Measurements from ENCODE around the gene FGD5.
"Not testable (repeated sequence)": the region's sequence is repeated elsewhere in the genome, so short reads cannot be mapped to it uniquely, and the experiment has no call there.

FGD5 gene

GRCh38 chr3:14804835-14805780 lies 13.7 kb upstream of the FGD5 start:
- peak; percentile 15 for DNase-seq (ENCODE audit: low read depth, low spot score)

DNA sequence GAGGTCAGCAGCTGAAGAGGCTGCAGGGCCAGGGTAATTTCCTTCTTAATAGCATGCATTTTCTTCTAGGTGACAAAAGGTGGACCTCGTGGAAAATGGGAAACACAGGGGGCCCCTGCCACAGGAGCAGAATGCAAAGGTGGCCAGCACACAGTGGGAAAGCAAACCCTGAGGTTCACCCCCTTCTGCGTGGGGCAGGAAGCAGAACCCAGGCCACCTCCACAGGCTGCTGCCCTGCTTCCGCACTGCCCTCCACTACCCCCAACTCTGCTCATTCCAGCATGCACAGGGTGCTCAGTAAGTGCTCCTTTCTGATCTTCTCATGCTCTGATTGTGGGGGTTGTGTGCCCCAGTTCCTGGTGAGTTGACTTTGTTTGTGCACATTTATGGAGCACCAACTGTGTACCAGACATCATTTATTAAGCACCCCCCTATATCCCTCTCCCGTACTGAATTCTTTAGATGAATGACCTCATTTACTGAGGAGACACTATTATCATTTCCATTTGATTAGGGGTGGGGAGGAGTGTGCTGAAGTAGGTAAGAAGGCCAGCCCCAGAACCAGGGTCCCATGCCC lies 12.7 kb upstream of the FGD5 start:
- no peak for DNase-seq (ENCODE audit: low read depth, low spot score)

DNA sequence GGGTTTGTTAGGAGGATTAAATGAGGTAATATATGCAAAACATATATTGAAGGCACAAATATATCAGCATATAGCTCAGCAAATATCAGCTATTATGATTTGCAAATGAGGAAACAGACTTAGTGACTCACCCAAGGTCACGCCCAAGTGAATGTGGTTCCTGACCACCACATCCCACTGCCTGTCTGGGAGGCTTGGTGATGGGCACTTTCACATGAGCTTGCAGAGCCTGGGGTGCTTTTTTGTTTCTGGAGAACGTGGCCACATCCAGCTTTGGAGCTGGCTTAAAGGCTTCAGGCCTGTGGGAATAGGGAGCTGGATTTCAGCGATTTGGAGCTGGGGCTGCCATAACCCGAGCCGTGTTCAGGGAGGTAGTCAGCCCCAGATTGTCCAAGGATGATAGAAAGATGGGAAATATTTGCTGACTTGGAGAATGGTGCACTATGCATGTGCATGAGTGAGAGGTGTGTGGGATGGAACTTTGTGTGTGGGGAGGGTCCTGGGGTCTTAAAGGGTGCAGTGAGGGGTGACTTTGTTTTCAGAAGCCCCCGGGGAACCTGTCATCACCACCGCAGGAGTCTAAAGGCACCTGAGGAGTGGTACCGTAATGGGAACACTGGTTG lies 12.0 kb upstream of the FGD5 start:
- DNase-seq (ENCODE audit: low read depth, low spot score), result no peak

DNA sequence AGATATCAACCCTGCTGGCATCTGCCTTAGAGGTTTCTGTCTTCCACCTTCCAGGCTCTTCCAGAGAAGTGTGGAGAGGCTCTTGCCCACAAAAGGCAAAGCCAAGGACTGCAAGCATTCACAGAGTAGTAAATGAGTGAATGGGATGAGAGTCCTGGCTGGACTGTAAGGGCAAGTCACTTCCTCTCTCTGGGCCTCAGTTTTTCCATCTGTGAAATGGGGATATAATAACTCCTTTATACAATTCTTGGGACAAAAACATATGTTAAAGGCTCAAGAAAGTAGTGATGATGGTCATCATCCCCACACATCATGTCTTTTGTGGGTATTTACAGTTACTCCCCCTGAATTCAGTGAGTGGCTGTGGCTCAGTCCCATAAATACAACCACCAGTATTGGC lies 10.7 kb upstream of the FGD5 start:
- no peak for DNase-seq (ENCODE audit: low read depth, low spot score)

DNA sequence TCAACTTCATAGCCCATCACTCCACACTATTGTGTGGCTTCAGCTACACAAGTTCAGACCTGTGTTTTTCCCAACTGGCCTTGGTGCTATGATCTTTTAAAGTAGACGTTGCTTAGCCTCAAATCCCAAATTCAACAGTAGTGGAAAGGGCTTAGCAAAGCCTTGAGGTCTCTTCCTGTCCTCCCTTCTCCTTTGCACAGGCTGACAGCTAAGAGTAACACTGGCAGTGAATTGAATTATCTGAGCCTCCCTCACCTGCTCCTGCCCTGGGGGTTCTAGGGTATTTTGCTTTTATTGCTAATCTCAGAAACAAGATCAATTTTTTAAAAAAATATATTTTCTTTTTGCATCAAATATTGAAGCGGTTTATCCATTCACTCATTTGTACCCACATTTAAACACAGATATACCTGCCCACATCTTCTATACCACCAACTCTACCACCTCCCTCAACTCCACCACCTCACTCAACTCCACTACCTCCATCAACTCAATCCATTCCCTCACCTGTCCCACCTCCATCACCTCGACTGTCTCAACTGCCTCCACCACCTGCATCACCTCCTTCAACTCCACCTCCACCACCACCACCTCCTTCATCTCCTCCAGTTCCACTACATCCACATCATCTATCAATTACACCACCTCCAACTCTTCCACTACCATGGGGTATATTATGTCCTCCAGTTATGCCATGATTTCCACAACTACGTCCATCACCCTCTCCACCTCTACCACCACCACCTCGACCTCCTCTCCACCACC lies 10.1 kb upstream of the FGD5 start:
- DNase-seq (ENCODE audit: low read depth, low spot score), result no peak

- DNase-seq (ENCODE audit: low read depth, low spot score), result not testable (repeated sequence)
Observed at GRCh38 chr3:14809611-14810010, 9.2 kb upstream of the FGD5 start.

DNA sequence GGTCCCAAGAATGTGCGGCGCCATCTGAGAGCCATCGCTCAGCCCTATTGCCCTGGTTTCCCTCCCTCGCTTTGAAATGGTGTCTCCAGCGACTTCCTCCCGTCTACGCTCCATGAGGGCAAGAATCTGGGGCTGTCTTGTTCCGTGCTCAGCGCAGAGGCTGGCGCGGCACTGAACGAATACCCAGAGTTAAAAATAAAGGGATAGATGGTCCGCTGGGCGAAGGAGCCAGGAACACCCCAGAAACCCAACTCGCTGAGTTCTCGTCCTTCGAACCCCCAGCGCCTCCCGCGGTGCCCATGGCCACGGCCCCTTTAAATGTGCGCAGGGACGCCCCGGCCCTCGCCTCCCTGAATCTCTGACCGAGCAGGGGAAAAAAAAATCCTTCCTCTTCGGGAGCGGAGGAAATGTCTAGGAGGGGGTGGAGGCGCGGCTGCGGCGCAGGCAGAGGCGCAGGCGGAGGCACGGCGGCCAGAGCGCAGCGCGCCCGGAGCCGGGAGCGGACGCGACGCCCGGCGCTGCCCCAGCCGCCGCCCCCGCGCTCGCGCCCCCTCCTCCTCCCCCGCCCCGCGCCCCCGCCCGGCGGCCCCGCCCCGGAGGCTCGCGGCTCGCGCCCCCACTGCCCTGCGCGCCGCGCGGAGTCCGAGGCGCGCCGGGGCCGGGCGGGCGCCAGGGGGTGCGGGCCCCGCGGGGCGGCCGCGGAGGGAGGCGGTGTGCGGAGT lies 8.5 kb upstream of the FGD5 start:
- peak; percentile 16 for DNase-seq (ENCODE audit: low read depth, low spot score)

DNA sequence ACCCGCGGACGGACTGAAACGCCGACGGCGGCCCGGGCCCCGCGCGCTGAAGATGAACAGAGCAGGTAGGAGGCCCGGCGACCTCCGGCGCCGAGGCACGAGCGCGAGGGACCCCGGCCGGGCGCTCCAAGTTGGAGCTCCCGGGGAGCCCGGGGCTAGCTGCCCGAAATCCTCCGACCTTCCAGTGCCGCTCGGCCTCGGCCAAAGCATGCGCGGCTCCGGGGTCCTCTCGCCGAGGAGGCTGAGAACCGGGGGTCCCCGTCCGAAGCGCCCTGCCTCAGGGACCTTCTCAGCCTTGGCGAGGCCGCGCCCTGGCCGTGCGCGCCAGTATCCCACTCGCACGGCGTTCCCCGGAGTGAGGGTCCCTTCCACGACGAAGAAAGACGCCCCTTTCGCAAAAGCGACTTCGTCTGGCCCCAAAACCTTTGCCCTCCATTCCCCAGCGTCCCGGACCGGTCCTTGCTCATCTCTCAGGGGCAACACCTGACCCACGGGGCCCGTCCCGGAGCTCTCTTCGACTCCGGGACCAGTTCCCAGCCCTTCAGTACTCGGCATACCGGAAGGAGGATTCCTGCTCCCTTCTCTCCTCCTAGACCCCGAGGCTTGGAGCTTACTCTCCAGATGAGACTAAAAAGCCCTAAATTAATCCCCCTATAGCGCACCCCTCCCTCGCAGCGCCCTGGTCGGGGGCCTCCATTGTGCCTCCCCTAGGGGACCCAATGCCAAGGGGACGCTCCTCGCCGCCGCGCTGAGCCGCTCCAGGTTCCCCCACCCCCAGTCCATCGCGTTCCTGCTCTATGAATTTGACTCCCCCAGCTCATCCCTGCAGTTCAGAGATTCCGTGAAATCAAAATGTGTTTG lies 7.7 kb upstream of the FGD5 start:
- DNase-seq (ENCODE audit: low read depth, low spot score), result peak; percentile 22

GRCh38 chr3:14811684-14812083 lies 7.1 kb upstream of the FGD5 start:
- DNase-seq (ENCODE audit: low read depth, low spot score), result no peak

DNA sequence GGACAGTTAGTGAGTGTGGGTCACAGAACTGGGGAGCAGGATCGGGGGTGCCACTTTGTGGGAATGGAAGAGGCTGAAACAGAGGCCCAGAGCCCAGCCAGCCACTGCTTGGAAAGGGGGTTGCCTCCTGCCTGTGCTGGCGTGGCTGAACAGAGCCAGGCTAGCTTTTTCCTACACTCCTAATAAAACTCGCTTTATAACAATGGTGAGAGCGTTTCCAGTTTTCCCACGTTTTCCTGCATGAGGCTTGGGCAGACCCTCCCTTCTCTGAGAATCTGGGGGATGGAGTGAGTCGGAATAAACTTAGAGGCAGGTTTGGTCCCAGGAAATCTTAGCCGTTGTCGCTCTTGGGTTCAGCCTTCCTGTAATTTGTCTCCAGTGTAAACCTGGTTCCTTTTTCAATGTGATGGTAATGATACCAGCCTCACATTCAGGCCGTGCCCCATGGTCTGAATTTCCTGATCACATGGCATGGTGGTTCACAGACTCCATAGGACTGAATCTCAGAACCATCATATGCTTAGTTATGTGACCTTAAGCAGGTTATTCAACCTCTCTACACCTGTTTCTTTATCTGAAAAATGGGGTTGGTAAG lies 6.5 kb upstream of the FGD5 start:
- no peak for DNase-seq (ENCODE audit: low read depth, low spot score)

- no peak for DNase-seq (ENCODE audit: low read depth, low spot score)
Observed at GRCh38 chr3:14814411-14814871, 4.3 kb upstream of the FGD5 start.

DNA sequence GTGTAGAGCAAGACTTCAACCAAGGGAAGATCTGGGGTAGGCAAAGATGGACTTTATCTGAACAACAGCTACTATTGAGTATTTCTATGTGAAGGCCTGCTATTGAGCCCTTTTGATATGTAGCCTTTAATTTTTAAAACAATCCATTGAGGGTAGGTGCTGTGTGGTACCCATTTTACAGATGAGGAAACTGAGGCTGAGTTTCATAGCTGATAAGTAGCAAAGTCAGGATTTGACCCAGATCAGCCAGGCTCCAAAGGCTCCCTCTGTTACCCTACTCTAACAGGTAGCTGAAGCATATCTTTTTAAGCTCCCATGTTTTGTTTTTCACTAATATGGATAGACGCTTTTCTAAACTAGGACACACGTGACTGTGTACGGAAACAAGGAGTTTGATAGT lies 2.4 kb upstream of the FGD5 start:
- no peak for DNase-seq (ENCODE audit: low read depth, low spot score)

- DNase-seq (ENCODE audit: low read depth, low spot score), result no peak
Observed at GRCh38 chr3:14819671-14820070, 909 bp downstream of the FGD5 start.

- DNase-seq (ENCODE audit: low read depth, low spot score), result no peak
Observed at GRCh38 chr3:14820156-14820555, 1.4 kb downstream of the FGD5 start.

DNA sequence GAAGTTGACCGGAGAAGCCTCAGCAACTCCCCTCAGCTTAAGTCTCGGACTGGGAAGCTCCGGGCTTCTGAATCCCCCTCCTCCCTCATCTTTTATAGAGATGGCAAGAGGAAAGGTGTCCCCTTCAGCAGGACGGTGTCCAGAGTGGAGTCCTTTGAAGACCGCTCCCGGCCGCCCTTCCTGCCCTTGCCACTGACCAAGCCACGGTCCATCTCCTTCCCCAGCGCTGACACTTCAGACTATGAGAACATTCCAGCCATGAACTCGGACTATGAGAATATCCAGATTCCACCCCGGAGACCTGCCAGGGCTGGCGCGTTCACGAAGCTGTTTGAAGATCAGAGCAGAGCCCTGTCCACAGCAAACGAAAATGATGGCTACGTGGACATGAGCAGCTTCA lies 2.4 kb downstream of the FGD5 start:
- no peak for DNase-seq (ENCODE audit: low read depth, low spot score)

- no peak for DNase-seq (ENCODE audit: low read depth, low spot score)
Observed at GRCh38 chr3:14822134-14822533, 3.4 kb downstream of the FGD5 start.

DNA sequence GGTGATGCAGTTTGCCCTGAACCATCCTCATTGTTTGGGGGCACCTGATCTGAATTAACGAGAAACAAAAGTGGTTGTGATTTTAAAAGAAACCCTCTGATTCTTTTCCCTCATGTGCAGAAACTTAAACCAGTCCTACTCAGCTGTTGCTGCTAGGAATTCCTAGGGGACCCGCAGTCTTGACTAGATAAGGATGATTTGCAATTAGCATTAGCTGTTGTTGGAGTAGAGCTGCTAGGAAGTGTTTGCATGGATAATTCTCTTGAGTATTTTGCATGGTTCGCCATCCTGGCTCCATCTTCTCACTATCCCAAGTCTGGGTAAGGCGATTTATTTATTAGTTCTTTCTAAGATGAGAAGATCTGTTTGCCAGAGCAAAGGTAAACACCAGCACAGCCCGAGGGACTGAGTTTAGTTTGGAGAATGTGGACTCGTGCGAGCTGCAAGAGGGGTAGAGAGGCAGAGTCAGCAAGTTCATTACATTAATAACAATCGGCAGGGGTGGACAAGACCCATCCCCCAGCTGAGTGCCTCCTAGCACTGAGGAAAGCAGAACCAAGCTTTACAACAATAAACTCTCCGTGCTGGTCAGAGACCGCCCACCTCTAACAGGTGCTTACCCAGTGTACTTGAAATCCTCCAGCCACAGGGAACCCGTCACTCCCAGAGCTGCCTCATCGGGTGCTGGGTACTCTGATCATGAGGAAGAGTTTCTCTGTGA lies 4.1 kb downstream of the FGD5 start:
- no peak for DNase-seq (ENCODE audit: low read depth, low spot score)

DNA sequence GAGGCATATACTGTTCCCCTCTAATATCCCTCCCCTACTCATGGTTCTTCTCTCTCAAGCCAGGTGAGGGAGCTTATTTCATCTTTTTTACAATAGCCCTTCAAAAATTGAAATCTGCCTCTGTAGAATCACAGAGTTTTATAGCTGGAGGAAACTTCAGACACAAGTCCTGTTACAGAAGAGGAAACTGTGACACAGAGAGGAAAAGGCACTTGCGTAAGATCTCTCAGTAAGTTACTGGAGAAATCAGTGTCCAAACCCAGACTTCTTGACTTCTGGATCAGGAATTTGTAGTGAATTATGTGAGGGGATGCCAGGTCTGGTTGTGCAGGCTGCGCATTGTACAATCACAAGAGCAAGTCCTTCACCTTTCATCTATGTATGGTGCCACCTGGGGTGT lies 4.6 kb downstream of the FGD5 start:
- DNase-seq (ENCODE audit: low read depth, low spot score), result no peak

DNA sequence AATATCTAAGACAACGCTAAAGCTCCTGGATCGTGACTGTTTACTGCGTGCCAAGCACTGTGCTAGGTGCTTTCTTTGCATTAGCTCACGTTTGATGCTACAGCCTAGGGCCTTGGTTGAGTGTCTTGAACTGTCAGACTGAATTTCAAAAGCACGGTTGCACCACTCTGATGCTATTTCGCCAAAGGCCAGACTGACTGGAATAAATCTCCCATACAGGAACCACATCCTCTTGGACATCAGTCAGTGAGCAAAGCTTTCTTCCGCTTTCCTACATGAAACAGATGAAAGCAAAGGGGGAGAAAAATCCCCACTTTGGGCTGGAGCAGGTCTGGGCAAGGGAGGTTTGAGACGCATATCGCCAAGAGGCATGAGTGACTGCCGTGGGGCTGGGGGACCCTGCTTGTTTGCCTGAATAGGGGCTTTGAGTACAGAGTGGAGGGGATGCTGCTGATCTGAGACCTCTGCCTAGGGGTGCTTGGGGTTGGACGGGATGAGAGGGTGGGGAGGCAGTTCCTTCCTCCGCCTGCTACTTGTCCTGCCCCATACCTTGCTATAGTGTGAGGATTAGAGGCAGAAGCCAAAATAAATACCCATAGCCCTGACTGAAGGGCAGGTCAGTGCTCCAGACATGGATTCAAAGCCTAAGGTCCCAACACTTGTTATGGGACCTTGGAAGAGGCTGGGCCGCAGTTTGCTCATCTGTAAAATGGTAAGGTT lies 5.3 kb downstream of the FGD5 start:
- DNase-seq (ENCODE audit: low read depth, low spot score), result no peak
